CD14-positive monocyte (primary cell): Measurements from ENCODE around the gene CAMTA1. TPM values are rescaled to one million over a fixed set of nuclear protein-coding genes. Genes with fewer than 3 reads are reported as not detected.

Experiments
- DNase-seq, 3 donors: peaks; one replicate each; pipeline ENCODE4 v3.0.0-alpha.2; 2011 to 2022
- H2AFZ ChIP-seq: 2 replicates; pipeline ENCODE4 v1.6.0; 2012; ENCODE audit warnings: mild to moderate bottlenecking, low read depth, low read length, inconsistent platforms; ENCODE audit not compliant: insufficient read depth, poor library complexity, severe bottlenecking
- H3K27ac ChIP-seq, 2 donors: 1 replicate in 1 of 2; 2 replicates in 1 of 2; pipeline ENCODE4 v1.5.1; 2012 to 2013; ENCODE audit warnings: low read length in 2 of 2, control low read depth in 1 of 2, inconsistent platforms in 1 of 2, low read depth in 1 of 2, mild to moderate bottlenecking in 1 of 2
- H3K27me3 ChIP-seq, 2 donors: one replicate each; pipeline versions ENCODE4 v1.6.0 to v1.6.1; 2011 to 2013; ENCODE audit warnings: low read length in 2 of 2; ENCODE audit not compliant: control insufficient read depth in 2 of 2, insufficient read depth in 2 of 2
- H3K36me3 ChIP-seq, 2 donors: replicated peaks in 1 of 2; 1 replicate in 1 of 2; 2 replicates in 1 of 2; pipeline versions ENCODE4 v1.5.1 to v1.6.1; 2012 to 2013; ENCODE audit warnings: low read length in 2 of 2, control low read depth in 1 of 2, inconsistent platforms in 1 of 2, mild to moderate bottlenecking in 1 of 2; ENCODE audit not compliant: insufficient read depth in 2 of 2, control insufficient read depth in 1 of 2
- H3K4me1 ChIP-seq, 2 donors: 1 replicate in 1 of 2; 2 replicates in 1 of 2; pipeline versions ENCODE4 v1.5.1 to v1.6.1; 2012 to 2013; ENCODE audit warnings: low read length in 2 of 2, control low read depth in 1 of 2, inconsistent platforms in 1 of 2, mild to moderate bottlenecking in 1 of 2, moderate library complexity in 1 of 2; ENCODE audit not compliant: insufficient read depth in 2 of 2, control insufficient read depth in 1 of 2
- H3K4me2 ChIP-seq: replicated peaks from 2 replicates; pipeline ENCODE3; 2012; ENCODE audit warnings: low read length, moderate library complexity, mild to moderate bottlenecking; ENCODE audit not compliant: poor library complexity, severe bottlenecking; ENCODE audit errors: extremely low read depth
- H3K4me3 ChIP-seq, 3 experiments: fragments of 200-600 bp in 1 of 3; sonication (generic) in 1 of 3; replicated peaks in 1 of 3; 1 replicate in 2 of 3; 2 replicates in 1 of 3; pipeline ENCODE4 v1.5.1; 2011 to 2013; ENCODE audit warnings: low read length in 3 of 3, mild to moderate bottlenecking in 3 of 3, control low read depth in 2 of 3, low read depth in 2 of 3, inconsistent platforms in 1 of 3, moderate library complexity in 1 of 3
- H3K79me2 ChIP-seq: 2 replicates; pipeline ENCODE4 v1.6.0; 2012; ENCODE audit warnings: mild to moderate bottlenecking, control low read depth, inconsistent platforms, low read length, moderate library complexity; ENCODE audit not compliant: insufficient read depth
- H3K9ac ChIP-seq: 2 replicates; pipeline ENCODE4 v1.6.0; 2017; ENCODE audit warnings: low read length, mild to moderate bottlenecking; ENCODE audit not compliant: insufficient read depth, poor library complexity, severe bottlenecking
- H3K9me3 ChIP-seq, 2 donors: replicated peaks in 1 of 2; 1 replicate in 1 of 2; 2 replicates in 1 of 2; pipeline versions ENCODE4 v1.5.1 to v1.6.1; 2012 to 2013; ENCODE audit warnings: low read length in 2 of 2, control low read depth in 1 of 2; ENCODE audit not compliant: control insufficient read depth in 1 of 2, insufficient read depth in 1 of 2
- H4K20me1 ChIP-seq: 2 replicates; pipeline ENCODE4 v1.6.0; 2012; ENCODE audit warnings: mild to moderate bottlenecking, low read length, control low read depth, moderate library complexity; ENCODE audit not compliant: insufficient read depth
- H3K27ac Mint-ChIP-seq, 7 donors: one replicate each; pipeline ENCODE4 v1.8.0; 2020; ENCODE audit warnings: mild to moderate bottlenecking in 7 of 7, mixed read lengths in 7 of 7, moderate library complexity in 6 of 7, inconsistent platforms in 2 of 7
- H3K27me3 Mint-ChIP-seq, 3 donors: one replicate each; pipeline ENCODE4 v1.8.0; 2021 to 2022; ENCODE audit warnings: low read depth in 3 of 3, mild to moderate bottlenecking in 3 of 3, mixed read lengths in 3 of 3, moderate library complexity in 3 of 3, inconsistent platforms in 1 of 3
- H3K36me3 Mint-ChIP-seq, 2 donors: one replicate each; pipeline ENCODE4 v1.8.0; 2020; ENCODE audit warnings: mixed read lengths in 2 of 2, inconsistent platforms in 1 of 2, mild to moderate bottlenecking in 1 of 2
- H3K4me1 Mint-ChIP-seq: one replicate; pipeline ENCODE4 v1.8.0; 2020; ENCODE audit warnings: mild to moderate bottlenecking, mixed read lengths
- H3K4me3 Mint-ChIP-seq, 2 donors: one replicate each; pipeline ENCODE4 v1.8.0; 2020; ENCODE audit warnings: mild to moderate bottlenecking in 2 of 2, mixed read lengths in 2 of 2, moderate library complexity in 1 of 2
- H3K9me3 Mint-ChIP-seq, 7 donors: one replicate each; pipeline ENCODE4 v1.8.0; 2020 to 2022; ENCODE audit warnings: mixed read lengths in 7 of 7, mild to moderate bottlenecking in 6 of 7, moderate library complexity in 6 of 7, inconsistent platforms in 2 of 7
- CTCF ChIP-seq: fragments of 200-600 bp; IDR thresholded peaks from one replicate; pipeline ENCODE4 v1.8.0; 2022; ENCODE audit warnings: antibody characterized with exemption, mild to moderate bottlenecking
- WGBS: methylation state at CpG from one replicate; pipeline ENCODE4 v1.1.5; 2013; ENCODE audit warnings: missing lambda C conversion rate; ENCODE audit not compliant: insufficient coverage; 5-methylcytosine and 5-hydroxymethylcytosine counted together
- intact Hi-C, 2 donors: fragments of 100-400 bp; cut with micrococcal nuclease; formaldehyde crosslinking; loops; one replicate each; pipeline versions ENCODE4 v1.15.0 to v1.15.1; 2023
- polyA plus RNA-seq, 3 donors: library from polyadenylated mRNA; depleted of rRNA in 1 of 3; unstranded in 2 of 3; stranded (reverse) in 1 of 3; fragments of 300-500 nt in 2 of 3; fragments of >200 nt in 1 of 3; fragmentation: Illumina TruSeq in 2 of 3; gene quantifications; 1 replicate in 2 of 3; 2 replicates in 1 of 3; pipeline ENCODE4 v1.2.3, GENCODE V29; 2012 to 2021

The CAMTA1 gene
- polyA plus RNA-seq, 3 donors = 52.0 to 89.6 (median 78.3) TPM

DNA sequence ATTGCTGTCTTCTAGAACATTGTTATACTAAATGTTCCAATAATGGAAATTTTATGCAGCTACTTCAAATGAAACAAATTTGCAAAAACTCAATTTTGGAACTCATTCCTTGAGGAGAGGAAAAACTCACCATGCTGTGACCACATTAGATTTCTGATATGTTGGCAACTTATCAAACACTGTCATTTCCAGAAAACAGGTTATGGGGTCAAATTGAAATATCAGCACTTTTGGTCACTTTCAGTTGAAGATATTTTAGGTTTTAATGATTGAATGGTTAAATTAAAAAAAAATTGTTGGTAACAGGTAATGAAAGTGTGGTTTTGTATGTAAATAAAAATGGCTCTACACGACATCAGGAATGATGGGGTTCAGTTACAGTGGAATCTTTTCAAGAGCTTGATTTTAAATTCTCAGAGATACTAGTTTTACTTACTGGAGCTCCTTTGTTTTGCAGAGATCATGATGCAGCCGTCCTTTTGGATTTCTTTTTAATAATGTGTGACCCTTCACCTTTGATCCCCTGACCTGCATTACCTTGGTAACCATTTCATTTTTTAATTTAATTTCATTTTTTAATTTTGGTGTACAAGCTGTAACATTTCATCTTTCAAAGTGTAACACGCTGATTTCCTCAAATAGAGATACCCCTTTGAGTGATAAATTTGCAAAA, 86.2 kb downstream of the CAMTA1 start:
- H3K9me3 Mint-ChIP-seq = no peaks in the 10 kb centered on the region
- H3K4me1 ChIP-seq = no peaks in the 10 kb centered on the region
- no peak overlapping the region for H3K9ac ChIP-seq
- peaks cover 7 to 36% of the 10 kb centered on the region in 2 donors for H3K36me3 ChIP-seq
- H3K27me3 Mint-ChIP-seq = no peaks in the 10 kb centered on the region
- H3K4me1 Mint-ChIP-seq = peaks cover 12% of the 10 kb centered on the region
- no peaks in the 10 kb centered on the region for H3K9me3 ChIP-seq
- no peaks in the 10 kb centered on the region for H3K79me2 ChIP-seq
- no peak overlapping the region for H3K4me2 ChIP-seq
- H3K36me3 Mint-ChIP-seq = peaks cover 27 to 31% of the 10 kb centered on the region in 2 donors
- TF ChIP-seq CTCF = no peak
- peaks cover 10% of the 10 kb centered on the region for H4K20me1 ChIP-seq
- H2AFZ ChIP-seq = no peak overlapping the region
- no peak for DNase-seq
- no peak overlapping the region for H3K27ac ChIP-seq
- H3K27ac Mint-ChIP-seq = no peak overlapping the region
- 100% methylated on average over 1 of the region's 3 CpGs for WGBS
- intact Hi-C loops = no loop called here
- no peaks in the 10 kb centered on the region for H3K27me3 ChIP-seq
- no peak overlapping the region for H3K4me3 Mint-ChIP-seq
- H3K4me3 ChIP-seq = no peak overlapping the region

GRCh38 chr1:6872573-6873261, 87.5 kb downstream of the CAMTA1 start:
- Histone ChIP-seq H3K9me3 (no peaks in the 10 kb centered on the region), H3K9ac (no peak overlapping the region), H3K4me3 (no peak overlapping the region), H2AFZ (no peak overlapping the region), H4K20me1 (peaks cover 9% of the 10 kb centered on the region), H3K27me3 (no peaks in the 10 kb centered on the region), H3K27ac (no peak overlapping the region), H3K4me2 (no peak overlapping the region), H3K79me2 (no peaks in the 10 kb centered on the region), H3K4me1 (no peaks in the 10 kb centered on the region), H3K36me3 (peaks cover 7 to 45% of the 10 kb centered on the region in 2 donors)
- H3K9me3 Mint-ChIP-seq = no peaks in the 10 kb centered on the region
- H3K36me3 Mint-ChIP-seq = peaks cover 27 to 36% of the 10 kb centered on the region in 2 donors
- no CpG with 5 or more reads among the region's 5 CpGs for WGBS
- DNase-seq = no peak
- H3K27me3 Mint-ChIP-seq = no peaks in the 10 kb centered on the region
- no peak overlapping the region for H3K4me3 Mint-ChIP-seq
- no peak overlapping the region for H3K27ac Mint-ChIP-seq
- intact Hi-C loops = no loop called here
- H3K4me1 Mint-ChIP-seq = peaks cover 11% of the 10 kb centered on the region
- no peak for TF ChIP-seq CTCF
